ENCODE measurements around the gene SRP54. TPM values are rescaled to one million over a fixed set of nuclear protein-coding genes. Genes with fewer than 3 reads are reported as not detected.

The SRP54 gene
- total RNA-seq (ENCODE audit: unreplicated experiment) = 43.5 TPM
- long read RNA-seq, transcript SRP54-201 (16 exons, 2,279 nt) = major isoform, 60 of 71 reads
- long read RNA-seq, partial matches to known transcripts = 3 of 71 reads
- long read RNA-seq, other reads (novel, unspliced or antisense) = 8 of 71 reads

GRCh38 chr14:34982421-34983147 lies at the start of gene SRP54:
Gene SRP54, plus strand, starts transcription at chr14:34982992. Its CDS starts 13,718 bp downstream, at chr14:34996710.
- no peaks in the 10 kb centered on the region for H3K27me3 Mint-ChIP-seq (ENCODE audit: unreplicated experiment)

GRCh38 chr14:34933301-34933700 lies 49.5 kb upstream of the SRP54 start:
- H3K4me3 Mint-ChIP-seq (ENCODE audit: unreplicated experiment) = no peak overlapping the region
- H3K9me3 Mint-ChIP-seq (ENCODE audit: unreplicated experiment) = no peaks in the 10 kb centered on the region
- H3K36me3 Mint-ChIP-seq (ENCODE audit: unreplicated experiment) = no peaks in the 10 kb centered on the region
- no peaks in the 10 kb centered on the region for H3K4me1 Mint-ChIP-seq (ENCODE audit: low read depth, unreplicated experiment)
- no peak for DNase-seq
- TF ChIP-seq, protein P1, sequence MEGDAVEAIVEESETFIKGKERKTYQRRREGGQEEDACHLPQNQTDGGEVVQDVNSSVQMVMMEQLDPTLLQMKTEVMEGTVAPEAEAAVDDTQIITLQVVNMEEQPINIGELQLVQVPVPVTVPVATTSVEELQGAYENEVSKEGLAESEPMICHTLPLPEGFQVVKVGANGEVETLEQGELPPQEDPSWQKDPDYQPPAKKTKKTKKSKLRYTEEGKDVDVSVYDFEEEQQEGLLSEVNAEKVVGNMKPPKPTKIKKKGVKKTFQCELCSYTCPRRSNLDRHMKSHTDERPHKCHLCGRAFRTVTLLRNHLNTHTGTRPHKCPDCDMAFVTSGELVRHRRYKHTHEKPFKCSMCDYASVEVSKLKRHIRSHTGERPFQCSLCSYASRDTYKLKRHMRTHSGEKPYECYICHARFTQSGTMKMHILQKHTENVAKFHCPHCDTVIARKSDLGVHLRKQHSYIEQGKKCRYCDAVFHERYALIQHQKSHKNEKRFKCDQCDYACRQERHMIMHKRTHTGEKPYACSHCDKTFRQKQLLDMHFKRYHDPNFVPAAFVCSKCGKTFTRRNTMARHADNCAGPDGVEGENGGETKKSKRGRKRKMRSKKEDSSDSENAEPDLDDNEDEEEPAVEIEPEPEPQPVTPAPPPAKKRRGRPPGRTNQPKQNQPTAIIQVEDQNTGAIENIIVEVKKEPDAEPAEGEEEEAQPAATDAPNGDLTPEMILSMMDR (IDR thresholded peaks at IDR 0.05; ENCODE audit: partially characterized antibody, unreplicated experiment) = no peak
- no peaks in the 10 kb centered on the region for H3K27me3 Mint-ChIP-seq (ENCODE audit: unreplicated experiment)
- no peak overlapping the region for H3K27ac Mint-ChIP-seq (ENCODE audit: unreplicated experiment)

More at GRCh38 chr14:34982421-34983147, at the start of gene SRP54:
- DNase-seq = peak; percentile 100
- TF ChIP-seq, protein P1 (IDR thresholded peaks at IDR 0.05; ENCODE audit: partially characterized antibody, unreplicated experiment) = peak; percentile 11
- no peak within 1 kb of the TSS for H3K27ac Mint-ChIP-seq (ENCODE audit: unreplicated experiment)
- no peak within 1 kb of the TSS for H3K4me3 Mint-ChIP-seq (ENCODE audit: unreplicated experiment)
- H3K36me3 Mint-ChIP-seq (ENCODE audit: unreplicated experiment) = no peaks in the 10 kb centered on the region
- peaks cover 3% of the 10 kb centered on the region for H3K9me3 Mint-ChIP-seq (ENCODE audit: unreplicated experiment)
- H3K4me1 Mint-ChIP-seq (ENCODE audit: low read depth, unreplicated experiment) = peaks cover 5% of the 10 kb centered on the region

DNA sequence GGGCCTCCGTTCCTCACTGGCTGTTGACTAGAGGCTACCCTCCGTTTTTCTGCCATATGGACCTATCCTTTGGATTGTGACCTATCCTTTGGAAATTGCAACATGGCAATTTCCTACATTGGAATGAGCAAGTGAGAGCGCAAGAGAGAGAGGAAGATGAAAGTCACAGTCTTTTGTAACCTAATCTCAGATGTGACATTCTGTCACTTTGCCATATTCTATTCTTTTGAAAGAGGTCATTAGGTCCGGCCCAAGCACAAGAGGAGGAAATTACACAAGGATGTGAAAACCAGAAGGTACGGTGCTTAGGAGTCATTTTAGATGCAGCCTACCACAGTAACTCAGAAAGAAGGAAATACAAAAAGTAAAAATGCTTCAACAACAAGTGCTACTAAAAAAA lies 47.3 kb upstream of the SRP54 start:
- no peak for DNase-seq
- Mint-ChIP-seq H3K27me3 (ENCODE audit: unreplicated experiment) (no peaks in the 10 kb centered on the region), H3K4me3 (ENCODE audit: unreplicated experiment) (no peak overlapping the region), H3K36me3 (ENCODE audit: unreplicated experiment) (no peaks in the 10 kb centered on the region), H3K27ac (ENCODE audit: unreplicated experiment) (no peak overlapping the region), H3K9me3 (ENCODE audit: unreplicated experiment) (no peaks in the 10 kb centered on the region), H3K4me1 (ENCODE audit: low read depth, unreplicated experiment) (no peaks in the 10 kb centered on the region)
- TF ChIP-seq, protein P1 (IDR thresholded peaks at IDR 0.05; ENCODE audit: partially characterized antibody, unreplicated experiment) = no peak

DNA sequence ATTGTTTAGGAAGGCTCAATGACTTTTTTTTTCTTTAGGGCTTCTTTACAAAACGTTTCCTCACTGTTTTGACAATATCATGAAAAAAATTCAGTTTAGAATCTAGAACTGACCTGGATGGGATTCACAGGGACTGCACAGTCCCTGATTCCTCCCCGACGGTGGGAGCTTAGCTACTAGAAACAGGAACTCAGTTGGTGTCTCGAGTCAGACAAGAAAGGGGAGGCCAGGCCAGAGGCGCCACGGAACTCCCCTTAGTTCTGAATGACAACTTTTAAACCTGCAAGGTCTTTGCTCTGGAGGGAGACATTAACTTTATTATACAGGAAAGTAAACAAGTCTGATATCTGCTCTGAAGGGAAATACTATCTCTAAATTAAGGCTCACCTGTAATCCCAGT lies 45.4 kb upstream of the SRP54 start:
- no peaks in the 10 kb centered on the region for H3K4me1 Mint-ChIP-seq (ENCODE audit: low read depth, unreplicated experiment)
- no peaks in the 10 kb centered on the region for H3K9me3 Mint-ChIP-seq (ENCODE audit: unreplicated experiment)

More for the DNA sequence above, 45.4 kb upstream of the SRP54 start:
- H3K27ac Mint-ChIP-seq (ENCODE audit: unreplicated experiment) = no peak overlapping the region
- DNase-seq = no peak
- peaks cover 5% of the 10 kb centered on the region for H3K36me3 Mint-ChIP-seq (ENCODE audit: unreplicated experiment)
- TF ChIP-seq, protein P1 (IDR thresholded peaks at IDR 0.05; ENCODE audit: partially characterized antibody, unreplicated experiment) = no peak
- H3K27me3 Mint-ChIP-seq (ENCODE audit: unreplicated experiment) = no peaks in the 10 kb centered on the region
- H3K4me3 Mint-ChIP-seq (ENCODE audit: unreplicated experiment) = no peak overlapping the region
